Measurements from ENCODE around the gene SPOCK2. TPM values are rescaled to one million over a fixed set of nuclear protein-coding genes. Genes with fewer than 3 reads are reported as not detected.

SPOCK2 gene
- total RNA-seq, 2 experiments from 2014 or later: 0.76 to 7.5 TPM

GRCh38 chr10:72092987-72093386 lies 4.6 kb upstream of the SPOCK2 start:
- BruUV-seq (replicated peaks): no TSS peak
- CTCF ChIA-PET (ENCODE audit: unreplicated experiment): no interaction called here
- DNase-seq (ENCODE audit: low spot score): no peak
- Histone ChIP-seq H3K79me2 (ENCODE audit: insufficient read depth, low read depth, low read length) (no peaks in the 10 kb centered on the region), H3K9me3 (ENCODE audit: low read length) (no peaks in the 10 kb centered on the region), H3K36me3 (ENCODE audit: insufficient read depth, low read length) (peaks cover 14% of the 10 kb centered on the region; the same call in 1 of the 2 replicates), H3K4me3 (ENCODE audit: low read depth, low read length, poor library complexity, severe bottlenecking) (no peak overlapping the region), H2AFZ (ENCODE audit: low read length) (no peak overlapping the region), H3K4me2 (ENCODE audit: low read length) (no peak overlapping the region), H4K20me1 (ENCODE audit: insufficient read depth, low read length) (no peaks in the 10 kb centered on the region), H3K9me2 (ENCODE audit: insufficient read depth, low read length) (no peaks in the 10 kb centered on the region), H3K27ac (ENCODE audit: low read depth, low read length, poor library complexity, severe bottlenecking) (no peak overlapping the region), H3K4me1 (ENCODE audit: insufficient read depth, low read length, poor library complexity, severe bottlenecking) (peaks cover 9% of the 10 kb centered on the region)
- POLR2A ChIA-PET: interaction anchor here (0.6 to 1.1 kb wide), 2 partner anchors 9 to 20 kb away, joined by 3 to 4 read pairs; no protein-coding TSS in a partner anchor
- intact Hi-C loops (cut with micrococcal nuclease; ENCODE audit: unreplicated experiment): no loop called here
- no peak for TF ChIP-seq CTCF (conservative IDR thresholded peaks at IDR 0.05; ENCODE audit: low read length)
- no peak for TF ChIP-seq EZH2phosphoT487 (IDR thresholded peaks at IDR 0.05; ENCODE audit: borderline replicate concordance, low read depth, low read length)

- Histone ChIP-seq H2AFZ (ENCODE audit: low read length) (no peak overlapping the region), H3K36me3 (ENCODE audit: insufficient read depth, low read length) (peaks cover 14% of the 10 kb centered on the region; the same call in 1 of the 2 replicates), H3K4me1 (ENCODE audit: insufficient read depth, low read length, poor library complexity, severe bottlenecking) (peaks cover 15% of the 10 kb centered on the region), H3K4me3 (ENCODE audit: low read depth, low read length, poor library complexity, severe bottlenecking) (no peak overlapping the region), H3K27ac (ENCODE audit: low read depth, low read length, poor library complexity, severe bottlenecking) (no peak overlapping the region), H3K9me2 (ENCODE audit: insufficient read depth, low read length) (no peaks in the 10 kb centered on the region), H4K20me1 (ENCODE audit: insufficient read depth, low read length) (no peaks in the 10 kb centered on the region), H3K4me2 (ENCODE audit: low read length) (no peak overlapping the region), H3K79me2 (ENCODE audit: insufficient read depth, low read depth, low read length) (no peaks in the 10 kb centered on the region), H3K9me3 (ENCODE audit: low read length) (no peaks in the 10 kb centered on the region)
- POLR2A ChIA-PET: no interaction called here
- DNase-seq (ENCODE audit: low spot score): no peak
- CTCF ChIA-PET (ENCODE audit: unreplicated experiment): no interaction called here
- no TSS peak for BruUV-seq (replicated peaks)
- intact Hi-C loops (cut with micrococcal nuclease; ENCODE audit: unreplicated experiment): no loop called here
- TF ChIP-seq CTCF (conservative IDR thresholded peaks at IDR 0.05; ENCODE audit: low read length) (no peak), EZH2phosphoT487 (IDR thresholded peaks at IDR 0.05; ENCODE audit: borderline replicate concordance, low read depth, low read length) (no peak)
Measured at GRCh38 chr10:72092171-72092924, 4.0 kb upstream of the SPOCK2 start.

DNA sequence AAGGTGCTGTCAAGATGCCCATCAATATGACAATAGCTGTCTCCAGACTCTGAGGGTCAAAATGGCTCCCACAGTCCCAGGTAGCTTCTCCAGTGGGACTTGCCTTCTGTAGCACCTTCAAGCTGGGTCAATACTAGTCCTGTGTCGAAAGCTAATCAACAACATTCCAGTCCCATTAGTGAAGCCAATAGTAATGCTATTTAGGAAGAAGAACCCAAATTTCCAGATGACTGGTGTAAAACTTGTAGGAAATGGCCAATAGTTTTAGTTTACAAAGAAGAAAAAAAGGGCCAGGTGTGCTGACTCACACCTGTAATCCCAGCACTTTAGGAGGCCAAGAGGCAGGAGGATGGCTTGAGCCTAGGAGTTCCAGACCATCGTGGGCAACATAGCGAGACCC lies 2.0 kb upstream of the SPOCK2 start:
- intact Hi-C loops (cut with micrococcal nuclease; ENCODE audit: unreplicated experiment): no loop called here
- Histone ChIP-seq H3K36me3 (ENCODE audit: insufficient read depth, low read length) (no peaks in the 10 kb centered on the region), H4K20me1 (ENCODE audit: insufficient read depth, low read length) (no peaks in the 10 kb centered on the region), H3K9me3 (ENCODE audit: low read length) (no peaks in the 10 kb centered on the region), H3K79me2 (ENCODE audit: insufficient read depth, low read depth, low read length) (no peaks in the 10 kb centered on the region), H3K27ac (ENCODE audit: low read depth, low read length, poor library complexity, severe bottlenecking) (no peak overlapping the region), H3K9me2 (ENCODE audit: insufficient read depth, low read length) (no peaks in the 10 kb centered on the region), H2AFZ (ENCODE audit: low read length) (no peak overlapping the region), H3K4me1 (ENCODE audit: insufficient read depth, low read length, poor library complexity, severe bottlenecking) (peaks cover 30% of the 10 kb centered on the region), H3K4me2 (ENCODE audit: low read length) (no peak overlapping the region), H3K4me3 (ENCODE audit: low read depth, low read length, poor library complexity, severe bottlenecking) (no peak overlapping the region)
- no TSS peak for BruUV-seq (replicated peaks)
- no peak for DNase-seq (ENCODE audit: low spot score)
- ChIA-PET CTCF (ENCODE audit: unreplicated experiment) (interaction anchor here (0.6 kb wide), 1 partner anchor 14 kb away, joined by 3 read pairs; no protein-coding TSS in a partner anchor), POLR2A (interaction anchor here (0.6 to 0.7 kb wide), 4 partner anchors 14 to 243 kb away, joined by 4 read pairs; no protein-coding TSS in a partner anchor)
- TF ChIP-seq EZH2phosphoT487 (IDR thresholded peaks at IDR 0.05; ENCODE audit: borderline replicate concordance, low read depth, low read length) (no peak), CTCF (conservative IDR thresholded peaks at IDR 0.05; ENCODE audit: low read length) (no peak)

All from OCI-LY7 (cell line).